Fibroblast of skin of back (primary cell): ENCODE results near the gene ARHGEF12.
A peak's percentile ranks its signal among the peaks of the same experiment; 100 is the strongest.

ENCODE experiments used
- DNase-seq: peaks from one replicate; pipeline ENCODE4 v3.0.0-alpha.2; 2013

The ARHGEF12 gene

DNA sequence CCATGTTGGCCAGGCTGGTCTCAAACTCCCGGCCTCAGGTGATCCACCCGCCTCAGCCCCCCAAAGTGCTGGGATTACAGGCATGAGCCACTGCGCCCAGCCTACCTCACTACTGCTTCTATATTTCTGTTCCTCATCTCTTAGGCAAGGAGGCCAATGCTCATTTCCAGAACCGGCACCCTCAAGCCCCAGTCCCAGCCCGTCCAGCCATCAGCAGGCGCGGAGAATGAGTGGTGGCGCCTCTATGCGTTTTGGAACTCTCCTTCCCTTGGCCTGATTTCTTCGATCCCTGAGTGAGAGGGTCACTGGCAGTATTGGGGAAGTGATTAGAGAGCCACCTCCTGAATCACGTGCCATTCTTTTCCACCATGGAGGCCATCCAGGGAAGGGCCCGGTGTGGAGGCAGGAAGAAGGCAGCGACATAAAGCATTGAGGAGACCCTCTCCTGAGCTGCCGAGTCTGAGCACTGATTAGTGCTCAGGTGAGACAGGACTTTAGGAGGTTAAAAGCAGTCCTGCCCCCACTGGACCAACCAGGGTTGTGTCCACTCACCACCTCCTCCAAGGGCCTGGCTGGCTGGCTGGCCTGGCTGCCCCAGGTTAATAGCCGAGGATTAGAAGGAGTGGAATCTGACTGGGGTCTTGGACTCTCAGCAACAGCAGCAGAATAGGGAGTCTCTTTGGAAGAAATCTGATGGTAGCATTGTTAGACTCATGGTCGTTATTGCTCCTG lies 184.0 kb downstream of the ARHGEF12 start:
- DNase-seq: no peak

DNA sequence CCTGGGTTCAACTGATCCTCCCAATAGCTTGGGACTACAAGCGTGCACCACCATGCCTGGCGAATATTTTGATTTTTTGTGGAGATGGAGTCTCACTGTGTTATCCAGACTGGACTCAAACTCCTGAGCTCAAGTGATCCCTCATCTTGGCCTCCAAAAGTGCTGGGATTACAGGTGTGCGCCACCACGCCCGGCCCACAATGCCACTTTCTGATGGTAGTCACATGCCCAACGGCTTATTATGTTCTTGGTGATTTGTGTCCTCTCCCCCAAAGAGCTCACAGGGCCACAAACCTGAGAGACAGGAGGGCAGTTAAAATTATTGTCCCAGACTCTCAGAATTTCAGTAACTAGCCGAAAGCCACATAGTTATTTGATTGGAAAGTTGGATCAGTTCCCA lies 185.0 kb downstream of the ARHGEF12 start:
- DNase-seq: no peak

DNA sequence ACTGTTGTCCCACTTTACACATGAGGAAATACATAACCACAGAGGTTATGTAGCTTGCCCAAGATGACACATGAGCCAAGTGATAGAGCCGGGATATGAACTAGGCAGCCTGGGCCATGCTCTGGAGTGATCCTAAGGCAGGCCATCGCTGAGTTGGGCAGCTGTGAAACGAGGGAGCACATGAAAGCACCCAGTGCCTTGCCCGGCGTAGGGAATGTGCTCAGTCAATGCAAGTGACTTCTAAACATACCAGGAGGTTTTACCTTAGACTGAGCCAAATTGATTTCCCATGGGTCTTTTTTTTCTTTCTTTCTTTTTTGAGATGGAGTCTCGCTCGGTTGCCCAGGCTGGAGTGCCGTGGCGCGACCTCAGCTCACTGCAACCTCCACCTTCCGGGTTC lies 185.8 kb downstream of the ARHGEF12 start:
- DNase-seq: no peak

DNA sequence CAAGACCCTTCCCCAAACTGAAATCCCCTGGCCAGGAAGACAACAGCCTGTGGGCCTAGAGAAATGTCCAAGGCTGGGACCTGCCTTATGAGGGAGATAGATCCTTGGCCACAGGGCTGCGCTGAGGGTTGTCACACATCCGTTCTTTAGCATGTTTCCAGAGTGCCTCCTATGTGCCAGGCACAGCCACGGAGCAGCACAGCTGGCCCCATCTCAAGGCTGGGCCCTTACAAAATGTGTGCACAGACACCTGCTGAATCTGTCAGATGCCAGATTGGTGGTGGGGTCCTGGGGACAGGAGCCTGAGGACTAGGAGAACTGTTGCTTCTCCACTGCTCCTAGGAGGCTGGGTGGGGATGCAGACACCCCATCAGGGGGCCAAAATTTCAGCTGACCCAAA lies 186.5 kb downstream of the ARHGEF12 start:
- no peak for DNase-seq

DNA sequence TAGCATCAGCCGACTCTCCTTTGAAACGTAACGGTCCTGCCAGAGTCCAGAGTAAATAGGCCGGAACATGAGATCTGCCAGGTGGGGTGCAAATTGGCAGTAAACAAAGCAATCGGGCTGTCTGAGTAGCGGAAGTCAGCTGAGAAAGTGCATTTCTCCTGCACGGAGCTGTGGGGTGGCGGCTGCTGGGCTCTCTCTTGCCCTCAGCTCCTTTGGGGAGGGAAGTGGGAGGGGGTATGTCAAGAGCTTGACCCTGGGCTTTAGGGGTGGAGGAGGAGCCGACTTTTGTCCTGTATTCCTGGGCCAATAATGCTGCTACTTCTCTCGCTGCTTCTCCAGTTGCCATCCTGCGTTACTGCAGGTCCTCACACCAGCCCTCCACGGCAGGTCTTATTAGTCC lies 187.0 kb downstream of the ARHGEF12 start:
- no peak for DNase-seq

DNA sequence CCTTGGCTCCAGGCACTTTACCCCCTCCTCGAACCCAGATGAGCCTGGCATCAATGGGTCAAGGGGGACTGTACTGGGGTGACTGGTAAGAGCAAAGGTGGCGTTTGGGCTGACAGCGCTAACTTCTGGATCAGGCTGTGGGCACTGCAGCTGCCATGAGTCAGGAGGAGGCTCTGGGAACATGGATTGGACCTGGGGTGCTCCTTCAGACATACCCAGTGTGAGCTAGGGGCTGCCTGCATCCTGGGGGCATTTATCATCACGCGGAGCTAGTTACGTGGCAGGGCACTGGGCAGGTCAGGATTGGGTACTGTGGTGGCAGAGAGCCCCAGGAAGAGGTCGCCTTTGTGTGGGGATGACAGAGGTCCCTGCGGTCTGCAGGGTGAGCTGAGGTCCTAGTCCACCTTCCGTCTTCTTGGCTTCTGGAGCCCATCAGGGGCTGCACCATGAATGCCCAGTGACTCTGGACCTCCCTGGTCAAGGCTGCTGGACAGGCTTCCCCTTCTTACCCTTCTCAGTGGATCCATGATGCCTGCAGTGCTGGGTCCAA lies 188.4 kb downstream of the ARHGEF12 start:
- no peak for DNase-seq

DNA sequence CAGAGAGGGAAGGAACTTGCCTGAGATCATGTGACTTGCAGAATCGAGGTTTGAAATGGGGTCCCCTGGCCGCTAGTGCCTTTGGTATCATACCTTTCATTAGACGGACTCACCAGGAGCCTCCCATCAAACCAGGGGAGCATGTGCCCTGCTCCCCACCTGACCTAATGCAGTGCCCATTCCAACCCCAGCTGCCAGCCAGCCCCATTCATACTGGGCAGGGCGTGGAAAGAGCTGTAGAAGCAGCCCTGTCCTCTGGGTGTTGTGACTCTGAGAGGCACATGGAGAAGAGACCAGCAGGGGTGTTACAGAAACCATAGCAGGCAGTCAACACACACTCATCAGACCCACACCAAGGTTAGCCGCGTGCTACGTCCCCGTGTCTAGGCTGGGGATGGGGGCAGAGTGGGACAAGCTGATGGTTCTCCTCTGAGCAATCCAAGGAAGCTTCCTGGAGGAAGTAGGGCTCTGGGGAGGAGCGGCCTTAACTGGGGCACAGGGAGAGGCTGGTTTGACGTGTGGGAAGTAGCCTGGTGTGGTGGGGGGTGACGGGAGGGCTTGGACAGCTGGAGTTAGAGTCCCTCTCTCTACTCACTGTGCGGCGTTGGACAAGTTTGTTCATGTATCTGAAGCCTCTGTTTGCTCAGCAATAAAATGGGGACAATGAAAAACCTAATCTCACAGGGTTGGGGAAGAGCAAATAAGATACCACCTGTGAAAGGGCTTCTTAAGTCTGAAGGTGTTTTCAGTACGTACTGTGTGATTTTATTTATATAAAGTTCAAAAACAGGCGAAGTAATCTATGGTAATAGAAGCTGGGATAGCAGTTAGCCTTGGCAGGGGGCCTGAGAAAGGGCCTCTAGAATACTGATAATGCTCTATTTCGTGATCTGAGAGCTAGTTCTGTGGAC lies 189.3 kb downstream of the ARHGEF12 start:
- DNase-seq: no peak

DNA sequence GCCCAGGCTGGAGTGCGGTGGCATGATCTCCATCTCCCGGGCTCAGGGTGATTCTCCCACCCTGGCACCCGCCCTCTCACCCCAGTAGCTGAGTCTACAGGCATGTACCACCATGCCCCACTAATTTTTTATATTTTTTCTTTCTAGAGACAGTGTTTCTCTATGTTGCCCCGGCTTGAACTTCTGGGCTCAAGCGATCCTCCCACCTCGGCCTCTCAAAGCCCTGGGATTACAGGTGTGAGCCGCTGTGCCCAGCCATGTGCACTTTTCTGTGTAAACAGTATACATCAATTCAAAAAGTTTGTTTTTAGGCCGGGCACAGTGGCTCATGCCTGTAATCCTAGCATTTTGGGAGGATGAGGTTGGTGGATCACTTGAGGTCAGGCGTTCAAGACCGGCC lies 190.0 kb downstream of the ARHGEF12 start:
- no peak for DNase-seq

DNA sequence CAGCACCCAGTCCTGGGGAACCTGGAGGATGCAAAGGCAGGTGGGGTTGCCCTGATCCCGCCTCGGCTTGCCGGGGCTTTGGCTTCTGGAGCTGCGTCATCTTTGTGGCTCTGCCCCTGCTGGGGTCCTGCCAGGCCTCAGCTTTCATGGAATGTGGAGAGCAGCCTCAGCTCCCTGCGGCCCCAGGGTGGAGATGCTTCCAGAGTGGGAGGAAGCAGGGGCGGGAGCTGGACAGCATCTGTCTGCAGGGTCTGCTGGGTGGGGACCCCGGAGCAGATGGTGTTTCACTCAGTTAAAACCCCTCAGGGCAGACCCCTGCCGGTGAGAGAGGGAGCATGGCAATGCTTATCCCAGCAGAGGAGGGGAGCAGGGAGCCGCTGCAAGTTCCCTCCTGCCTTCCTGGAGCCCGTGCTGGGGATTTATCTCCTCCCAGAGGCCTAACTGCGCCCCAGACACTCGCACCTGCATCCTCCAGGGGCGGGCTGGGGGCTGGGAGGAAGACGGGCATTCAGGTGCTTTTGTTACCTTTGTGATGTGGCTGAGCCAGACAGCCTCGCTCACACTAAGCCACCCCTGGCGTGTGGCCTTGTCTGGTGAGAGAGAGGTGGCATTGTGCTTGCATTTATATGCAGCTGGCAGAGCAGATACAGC lies 191.0 kb downstream of the ARHGEF12 start:
- peak; percentile 62 for DNase-seq

DNA sequence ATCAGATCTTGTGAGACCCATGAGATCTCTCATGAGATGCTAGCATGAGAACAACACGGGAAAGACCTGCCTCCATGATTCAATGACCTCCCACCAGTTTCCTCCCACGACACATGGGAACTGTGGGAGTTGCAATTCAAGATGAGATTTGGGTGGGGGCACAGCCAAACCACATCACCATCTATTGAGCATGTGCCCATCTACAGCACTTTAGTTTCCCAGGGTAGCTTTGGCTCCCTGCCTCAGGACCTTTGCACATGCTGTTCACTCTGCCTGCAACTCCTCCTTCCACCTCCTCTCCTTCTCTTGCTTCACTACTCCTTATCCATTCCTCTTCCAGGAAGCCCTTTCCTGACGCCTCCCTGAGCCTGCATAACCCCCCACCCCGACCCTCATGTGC lies 192.5 kb downstream of the ARHGEF12 start:
- DNase-seq: no peak

DNA sequence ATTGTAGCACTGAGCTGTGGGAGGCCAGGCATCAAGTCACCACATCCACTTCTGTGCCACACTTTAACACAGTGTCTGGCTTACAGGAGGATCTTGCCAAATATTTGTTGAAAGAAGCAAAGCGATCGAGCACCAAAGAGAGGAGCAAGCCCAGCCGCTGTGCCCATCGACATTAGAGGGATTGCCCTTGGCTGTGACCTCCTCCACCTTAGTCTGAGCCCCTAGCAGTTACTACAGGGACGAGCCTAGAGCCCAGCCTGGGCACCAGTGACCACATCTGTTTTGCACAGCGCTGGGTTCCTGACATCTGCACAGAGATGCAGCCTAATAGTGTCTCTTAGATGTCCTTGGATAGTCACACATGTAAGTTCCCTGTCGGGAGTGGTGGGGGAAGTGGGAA lies 193.0 kb downstream of the ARHGEF12 start:
- no peak for DNase-seq

DNA sequence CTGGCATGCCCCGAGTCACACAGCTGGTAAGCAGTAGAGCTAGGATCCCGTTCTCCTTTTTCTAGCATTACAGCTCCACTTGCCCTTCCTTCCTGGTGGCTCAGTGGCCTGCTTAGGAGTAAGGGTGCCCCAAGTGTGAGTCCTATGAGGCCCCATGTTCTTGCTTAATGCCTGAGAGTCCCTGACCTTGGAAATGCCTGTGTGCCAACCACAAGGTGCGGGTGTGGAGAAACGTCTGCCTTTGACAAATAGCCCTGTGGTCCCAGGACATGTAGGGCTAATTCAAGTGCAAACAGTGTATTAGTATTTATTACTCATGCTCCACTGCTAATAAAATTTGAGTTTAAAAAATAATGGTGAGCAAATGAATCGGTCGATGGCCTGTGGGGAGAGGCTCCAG lies 193.7 kb downstream of the ARHGEF12 start:
- no peak for DNase-seq

DNA sequence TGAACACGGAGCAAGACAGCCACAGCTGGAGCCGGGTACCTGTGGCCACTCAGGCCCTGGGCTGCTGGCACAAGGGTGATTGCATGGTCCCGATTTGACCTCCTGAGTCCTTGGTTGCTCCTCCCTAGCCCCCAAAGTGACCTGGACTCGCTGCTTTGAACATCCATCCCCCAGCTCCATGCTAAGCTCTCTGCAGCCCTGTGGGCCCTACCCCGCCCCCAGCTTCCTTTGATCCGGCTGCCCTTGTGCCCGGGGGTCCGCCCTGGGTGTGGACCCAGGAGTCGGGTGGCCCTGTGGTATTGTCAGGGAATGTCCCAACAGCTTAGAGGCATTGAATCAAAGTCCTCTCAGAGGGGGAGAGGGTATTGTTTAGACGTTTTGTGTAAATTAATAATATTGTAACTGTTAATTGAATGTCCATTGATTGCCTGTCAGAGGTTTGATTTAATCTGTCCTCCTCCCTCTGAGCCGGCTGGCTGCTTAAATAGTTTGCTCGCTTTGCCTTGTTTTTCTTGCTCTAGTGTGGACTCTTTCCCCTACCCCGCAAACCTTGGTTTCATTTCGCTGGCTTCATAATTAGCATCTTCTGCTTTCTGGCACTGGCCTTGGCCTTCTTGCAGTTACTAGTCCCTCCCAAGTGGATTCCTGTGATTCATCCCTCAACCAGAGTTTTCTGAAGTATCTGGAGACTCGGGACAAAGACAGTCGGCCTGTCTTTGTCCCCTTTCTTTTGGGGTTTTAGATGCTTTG lies 196.0 kb downstream of the ARHGEF12 start:
- DNase-seq: peak; percentile 75

DNA sequence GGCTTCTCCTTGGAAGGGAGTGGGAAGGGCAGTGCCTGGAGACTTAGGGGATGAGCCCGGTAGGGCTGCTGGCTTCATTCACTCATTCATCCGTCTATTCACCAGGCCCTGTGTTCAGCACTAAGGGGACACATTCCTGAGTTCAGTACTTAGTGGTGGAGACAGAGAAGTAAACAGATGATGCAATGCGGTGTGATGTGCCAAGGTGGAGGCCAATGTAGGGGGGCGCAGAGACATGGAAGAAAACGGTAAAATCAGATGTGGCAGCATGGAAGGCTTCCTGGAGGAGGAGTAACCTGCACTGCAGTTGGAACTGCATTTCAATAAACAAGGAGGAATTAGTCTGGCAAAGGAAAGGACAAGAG lies 196.6 kb downstream of the ARHGEF12 start:
- DNase-seq: peak; percentile 59

DNA sequence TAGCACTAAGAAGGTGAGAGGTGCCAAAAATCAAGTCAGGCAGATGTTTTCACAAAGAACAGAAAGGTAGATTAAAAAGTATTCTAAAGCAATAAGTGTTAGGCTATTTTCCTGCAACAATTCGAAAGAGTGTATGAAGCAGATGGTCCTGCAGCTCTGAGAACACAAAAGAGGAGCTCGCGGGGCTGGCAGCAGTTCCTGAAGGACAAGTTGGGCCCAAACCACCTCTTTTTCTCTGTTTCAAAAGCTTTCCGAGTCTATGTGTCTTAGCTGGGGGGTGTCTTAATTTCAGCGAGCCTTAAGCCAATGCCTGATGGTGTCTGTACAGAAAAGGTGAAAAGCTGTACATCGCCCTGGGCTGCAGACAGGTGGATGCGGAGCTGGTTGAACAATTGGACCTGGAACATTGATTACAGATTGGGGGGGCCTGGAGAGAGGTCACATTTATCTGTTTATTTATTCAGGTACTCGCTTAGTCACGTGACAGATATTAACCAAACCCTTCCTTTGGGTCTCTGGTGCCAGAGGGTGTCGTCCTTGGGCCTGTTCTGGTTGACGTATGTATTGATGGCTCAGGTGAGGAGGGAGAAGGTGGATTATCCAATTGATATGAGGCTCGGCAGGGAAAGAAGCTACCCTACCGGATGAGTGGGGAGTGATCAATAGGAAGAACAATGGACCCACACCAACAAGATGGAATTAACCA lies 200.0 kb downstream of the ARHGEF12 start:
- DNase-seq: no peak

DNA sequence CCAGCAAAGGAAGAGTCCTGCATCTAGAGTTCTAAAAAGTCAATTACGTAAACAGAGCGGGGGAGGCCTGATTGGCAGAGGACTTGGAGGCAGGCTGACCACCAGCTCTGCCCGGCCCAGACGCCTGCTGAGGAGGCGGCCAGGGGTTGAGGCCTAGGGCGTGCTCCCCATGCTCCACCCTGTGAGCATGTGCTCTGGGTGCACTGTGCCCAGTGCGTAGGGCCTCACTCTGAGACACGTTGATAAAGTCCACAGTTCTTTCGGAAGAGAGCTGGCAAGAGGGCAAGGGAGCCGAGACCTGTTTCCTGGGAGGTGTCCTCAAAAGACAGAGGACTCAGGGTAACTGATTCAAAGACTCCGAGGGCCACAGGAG lies 200.6 kb downstream of the ARHGEF12 start:
- DNase-seq: no peak

DNA sequence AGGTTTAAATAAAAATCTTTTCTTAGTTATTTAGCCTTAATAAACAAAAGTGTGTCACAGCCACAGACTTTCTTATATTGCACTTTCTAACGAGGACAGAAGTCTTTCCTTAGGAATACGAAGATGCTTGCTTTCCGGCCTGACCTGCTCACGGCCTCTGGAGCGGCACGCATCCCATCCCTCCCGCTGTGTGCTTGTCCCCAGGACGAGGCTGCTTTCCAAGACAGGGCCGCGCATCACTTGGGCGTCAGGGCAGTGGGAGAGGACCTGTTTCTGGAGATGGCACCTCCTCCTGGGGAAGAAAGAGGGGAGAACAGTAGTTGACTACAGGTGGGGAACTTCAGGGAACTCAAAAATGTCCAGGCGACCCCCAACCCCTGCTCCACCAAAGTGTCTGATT lies 201.8 kb downstream of the ARHGEF12 start:
- no peak for DNase-seq

DNA sequence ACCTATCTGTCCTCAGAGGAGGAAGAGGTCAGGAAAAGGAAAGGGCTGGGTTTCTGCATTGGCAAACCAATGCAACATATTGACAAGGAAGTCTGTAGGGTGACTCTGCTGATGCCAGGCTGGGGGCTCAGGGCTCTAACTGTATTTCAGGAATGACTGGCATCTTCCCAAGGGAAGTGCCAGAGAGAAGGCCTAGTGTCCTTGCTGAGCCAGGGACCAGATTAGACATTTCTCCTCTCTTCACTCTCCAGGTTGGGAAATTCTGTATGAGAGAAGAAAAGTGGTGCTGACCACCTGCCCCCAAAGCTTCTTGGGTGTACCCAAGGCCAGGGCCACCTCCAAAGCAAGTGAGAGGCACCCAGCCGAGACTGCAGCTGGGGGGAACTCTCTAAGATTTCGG lies 202.5 kb downstream of the ARHGEF12 start:
- no peak for DNase-seq
